Mesenchymal stem cell (in vitro differentiated cells and primary cell): ENCODE results near the gene WFDC11.
"Not testable (repeated sequence)": the region's sequence is repeated elsewhere in the genome, so short reads cannot be mapped to it uniquely, and the experiment has no call there.

Experiments
- DNase-seq: peaks from one replicate; pipeline ENCODE4 v3.0.0-alpha.2; 2013
- H2AFZ ChIP-seq: one replicate; pipeline ENCODE4 v1.6.1; 2013; ENCODE audit warnings: low read depth, mild to moderate bottlenecking, control low read depth, inconsistent platforms, low read length, moderate library complexity
- H2AK5ac ChIP-seq: 2 replicates; pipeline ENCODE4 v1.6.1; 2013; ENCODE audit warnings: low read length, moderate library complexity, mild to moderate bottlenecking, inconsistent platforms; ENCODE audit not compliant: severe bottlenecking
- H2BK120ac ChIP-seq: one replicate; pipeline ENCODE4 v1.6.1; 2013; ENCODE audit warnings: low read depth, mild to moderate bottlenecking, inconsistent platforms, low read length, moderate library complexity
- H2BK12ac ChIP-seq, 2 experiments: one replicate each; pipeline ENCODE4 v1.6.1; 2013; ENCODE audit warnings: inconsistent platforms in 2 of 2, low read length in 2 of 2, mild to moderate bottlenecking in 2 of 2, moderate library complexity in 2 of 2, control low read depth in 1 of 2
- H2BK15ac ChIP-seq: one replicate; pipeline ENCODE4 v1.6.1; 2013; ENCODE audit warnings: mild to moderate bottlenecking, low read depth, inconsistent platforms; ENCODE audit not compliant: poor library complexity, severe bottlenecking
- H2BK5ac ChIP-seq: 2 replicates; pipeline ENCODE4 v1.6.1; 2013; ENCODE audit warnings: low read depth, mild to moderate bottlenecking, low read length, control low read depth, inconsistent platforms; ENCODE audit not compliant: poor library complexity, severe bottlenecking
- H3K14ac ChIP-seq, 2 experiments: one replicate each; pipeline ENCODE4 v1.6.1; 2013; ENCODE audit warnings: inconsistent platforms in 2 of 2, low read length in 2 of 2, control low read depth in 1 of 2, mild to moderate bottlenecking in 1 of 2, moderate library complexity in 1 of 2
- H3K18ac ChIP-seq, 2 experiments: one replicate each; pipeline ENCODE4 v1.6.1; 2013; ENCODE audit warnings: inconsistent platforms in 2 of 2, low read length in 2 of 2, control low read depth in 1 of 2, low read depth in 1 of 2, mild to moderate bottlenecking in 1 of 2
- H3K23ac ChIP-seq, 2 experiments: one replicate each; pipeline ENCODE4 v1.6.1; 2013; ENCODE audit warnings: inconsistent platforms in 2 of 2, low read length in 2 of 2, mild to moderate bottlenecking in 2 of 2, moderate library complexity in 2 of 2, control low read depth in 1 of 2
- H3K27ac ChIP-seq: 2 replicates; pipeline ENCODE4 v1.5.1; 2013; ENCODE audit warnings: mild to moderate bottlenecking, moderate library complexity, low read length, control low read depth, inconsistent platforms; ENCODE audit not compliant: poor library complexity, severe bottlenecking
- H3K27me3 ChIP-seq, 2 experiments: 2 replicates each; pipeline versions ENCODE4 v1.6.1 to v1.7.0; 2013; ENCODE audit warnings: low read length in 2 of 2, mild to moderate bottlenecking in 2 of 2, moderate library complexity in 2 of 2, control low read depth in 1 of 2, inconsistent platforms in 1 of 2; ENCODE audit not compliant: control insufficient read depth in 1 of 2, insufficient read depth in 1 of 2
- H3K36me3 ChIP-seq, 2 experiments: 2 replicates each; pipeline versions ENCODE4 v1.6.1 to v1.7.0; 2013; ENCODE audit warnings: low read length in 2 of 2, control low read depth in 1 of 2, inconsistent platforms in 1 of 2, low read depth in 1 of 2, mild to moderate bottlenecking in 1 of 2; ENCODE audit not compliant: insufficient read depth in 2 of 2, control insufficient read depth in 1 of 2
- H3K4ac ChIP-seq, 2 experiments: one replicate each; pipeline ENCODE4 v1.6.1; 2013; ENCODE audit warnings: inconsistent platforms in 2 of 2, low read length in 2 of 2, mild to moderate bottlenecking in 2 of 2, moderate library complexity in 2 of 2, control low read depth in 1 of 2, low read depth in 1 of 2
- H3K4me1 ChIP-seq: 2 replicates; pipeline ENCODE4 v1.6.1; 2013; ENCODE audit warnings: low read depth, low read length, control low read depth; ENCODE audit not compliant: control insufficient read depth, insufficient read depth
- H3K4me2 ChIP-seq: 2 replicates; pipeline ENCODE4 v1.6.1; 2013; ENCODE audit warnings: low read length, mild to moderate bottlenecking, inconsistent platforms; ENCODE audit not compliant: poor library complexity, severe bottlenecking
- H3K4me3 ChIP-seq, 2 experiments: 2 replicates each; pipeline versions ENCODE4 v1.5.1 to v1.7.0; 2013; ENCODE audit warnings: low read length in 2 of 2, mild to moderate bottlenecking in 2 of 2, control low read depth in 1 of 2, low read depth in 1 of 2; ENCODE audit not compliant: insufficient read depth in 1 of 2
- H3K79me1 ChIP-seq: replicated peaks from 2 replicates; pipeline ENCODE4 v1.6.1; 2013; ENCODE audit warnings: mild to moderate bottlenecking, control low read depth, low read length, inconsistent platforms; ENCODE audit not compliant: poor library complexity, severe bottlenecking
- H3K9ac ChIP-seq: 2 replicates; pipeline ENCODE4 v1.7.0; 2013; ENCODE audit warnings: mild to moderate bottlenecking, low read length, moderate library complexity
- H3K9me3 ChIP-seq: 2 replicates; pipeline ENCODE4 v1.7.0; 2013; ENCODE audit warnings: mild to moderate bottlenecking, low read length; ENCODE audit not compliant: control insufficient read depth
- H4K8ac ChIP-seq: one replicate; pipeline ENCODE4 v1.6.1; 2013; ENCODE audit warnings: inconsistent platforms, mild to moderate bottlenecking, low read length, moderate library complexity
- H4K91ac ChIP-seq: one replicate; pipeline ENCODE4 v1.6.1; 2013; ENCODE audit warnings: mild to moderate bottlenecking, low read length, inconsistent platforms
- WGBS: methylation state at CpG from one replicate; pipeline ENCODE4 v1.1.7; 2013; ENCODE audit warnings: mixed read lengths; 5-methylcytosine and 5-hydroxymethylcytosine counted together

Gene WFDC11

DNA sequence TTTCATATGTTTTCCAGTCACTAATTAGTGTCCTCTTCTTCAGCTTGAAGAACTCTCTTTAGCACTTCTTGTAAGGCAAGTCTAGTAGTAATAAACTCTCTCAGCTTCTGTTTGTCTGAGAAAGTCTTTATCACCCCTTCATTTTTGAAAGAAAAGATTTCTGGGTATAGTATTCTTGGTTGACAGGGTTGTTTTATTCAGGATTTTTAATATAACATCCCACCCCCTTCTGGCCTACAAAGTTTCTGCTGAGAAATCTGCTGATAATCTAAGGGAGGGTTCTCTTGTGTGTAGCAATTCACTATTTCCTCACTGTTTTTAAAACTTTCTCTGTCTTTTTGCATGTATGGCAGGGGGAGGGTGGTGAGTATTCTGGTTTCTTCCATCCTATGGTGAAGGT lies 9.6 kb upstream of the WFDC11 start:
- Histone ChIP-seq H3K4ac (no peak overlapping the region), H3K4me3 (no peak overlapping the region), H4K91ac (no peak overlapping the region), H3K36me3 (no peaks in the 10 kb centered on the region), H3K23ac (no peak overlapping the region), H3K18ac (no peak overlapping the region), H3K79me1 (no peaks in the 10 kb centered on the region), H2BK12ac (no peak overlapping the region), H3K27ac (no peak overlapping the region), H2BK15ac (no peak overlapping the region), H3K4me1 (no peaks in the 10 kb centered on the region), H2BK120ac (no peak overlapping the region), H3K14ac (no peak overlapping the region), H3K27me3 (peaks cover 0 to 6% of the 10 kb centered on the region in 2 experiments), H3K4me2 (no peak overlapping the region), H3K9me3 (peaks cover 60% of the 10 kb centered on the region), H4K8ac (no peak overlapping the region), H2AFZ (no peak overlapping the region), H2AK5ac (no peak overlapping the region), H2BK5ac (no peak overlapping the region), H3K9ac (no peak overlapping the region)
- DNase-seq = no peak

- no peaks in the 10 kb centered on the region for H3K4me1 ChIP-seq
- no peak for DNase-seq
- no peak overlapping the region for H2AFZ ChIP-seq
- H3K23ac ChIP-seq = no peak overlapping the region
- no peak overlapping the region for H3K27ac ChIP-seq
- no peak overlapping the region for H2AK5ac ChIP-seq
- peaks cover 16% of the 10 kb centered on the region for H3K9me3 ChIP-seq
- no peak overlapping the region for H3K4ac ChIP-seq
- no peak overlapping the region for H3K9ac ChIP-seq
- H2BK12ac ChIP-seq = no peak overlapping the region
- no peak overlapping the region for H2BK120ac ChIP-seq
- no peak overlapping the region for H2BK5ac ChIP-seq
- H3K4me2 ChIP-seq = no peak overlapping the region
- no peak overlapping the region for H4K91ac ChIP-seq
- H4K8ac ChIP-seq = no peak overlapping the region
- H2BK15ac ChIP-seq = no peak overlapping the region
- H3K4me3 ChIP-seq = no peak overlapping the region
- no peaks in the 10 kb centered on the region for H3K79me1 ChIP-seq
- no peaks in the 10 kb centered on the region for H3K36me3 ChIP-seq
- no peak overlapping the region for H3K18ac ChIP-seq
- no peaks in the 10 kb centered on the region for H3K27me3 ChIP-seq
- no peak overlapping the region for H3K14ac ChIP-seq
These were observed 2.7 kb upstream of the WFDC11 start for GRCh38 chr20:45672765-45673164.

DNA sequence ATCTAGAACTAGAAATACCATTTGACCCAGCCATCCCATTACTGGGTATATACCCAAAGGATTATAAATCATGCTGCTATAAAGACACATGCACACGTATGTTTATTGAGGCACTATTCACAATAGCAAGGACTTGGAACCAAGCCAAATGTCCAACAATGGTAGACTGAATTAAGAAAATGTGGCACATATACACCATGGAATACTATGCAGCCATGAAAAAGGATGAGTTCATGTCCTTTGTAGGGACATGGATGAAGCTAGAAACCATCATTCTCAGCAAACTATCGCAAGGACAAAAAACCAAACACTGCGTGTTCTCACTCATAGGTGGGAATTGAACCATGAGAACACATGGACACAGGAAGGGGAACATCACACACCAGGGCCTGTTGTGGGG lies 13.0 kb downstream of the WFDC11 start:
- not testable (repeated sequence) for H3K27me3 ChIP-seq, H2AFZ ChIP-seq, H3K4ac ChIP-seq, H3K18ac ChIP-seq, H2BK5ac ChIP-seq, H3K14ac ChIP-seq, H3K4me3 ChIP-seq, H3K4me2 ChIP-seq, H3K79me1 ChIP-seq, DNase-seq, H4K91ac ChIP-seq, H3K4me1 ChIP-seq, H2AK5ac ChIP-seq, H2BK15ac ChIP-seq, H3K36me3 ChIP-seq, H3K23ac ChIP-seq, H3K9me3 ChIP-seq, H3K27ac ChIP-seq, H2BK12ac ChIP-seq, H4K8ac ChIP-seq, H2BK120ac ChIP-seq, H3K9ac ChIP-seq
- WGBS = 83% methylated on average over 1 of the region's 3 CpGs

DNA sequence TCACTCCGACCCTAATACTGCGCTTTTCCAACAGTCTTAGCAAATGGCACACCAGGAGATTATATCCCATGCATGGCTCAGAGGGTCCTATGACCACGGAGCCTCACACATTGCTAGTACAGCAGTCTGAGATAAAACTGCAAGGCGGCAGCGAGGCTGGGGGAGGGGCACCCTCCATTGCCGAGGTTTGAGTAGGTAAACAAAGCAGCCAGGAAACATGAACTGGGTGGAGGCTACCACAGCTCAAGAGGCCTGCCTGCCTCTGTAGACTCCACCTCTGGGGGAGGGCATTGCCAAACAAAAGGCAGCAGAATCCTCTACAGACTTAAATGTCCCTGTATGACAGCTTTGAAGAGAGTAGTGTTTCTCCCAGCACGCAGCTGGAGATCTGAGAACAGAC lies 18.3 kb downstream of the WFDC11 start:
- not testable (repeated sequence) for H2AK5ac ChIP-seq, H3K18ac ChIP-seq, H4K8ac ChIP-seq, H2BK120ac ChIP-seq, H2BK15ac ChIP-seq, H3K4me3 ChIP-seq, H3K4me1 ChIP-seq, H4K91ac ChIP-seq, H3K9me3 ChIP-seq, H3K4ac ChIP-seq, H3K27ac ChIP-seq, H3K23ac ChIP-seq, H3K14ac ChIP-seq, H2BK5ac ChIP-seq, H3K79me1 ChIP-seq, H3K36me3 ChIP-seq, H3K4me2 ChIP-seq, H2BK12ac ChIP-seq, H3K27me3 ChIP-seq, H2AFZ ChIP-seq, DNase-seq, H3K9ac ChIP-seq
- WGBS = 82% methylated on average over 7 of the region's 7 CpGs
